ENCODE results near the gene AGK.
"Not testable (repeated sequence)": the region's sequence is repeated elsewhere in the genome, so short reads cannot be mapped to it uniquely, and the experiment has no call there.

Gene AGK

GRCh38 chr7:141590071-141590470, 38.9 kb downstream of the AGK start:
- no peak for DNase-seq

DNA sequence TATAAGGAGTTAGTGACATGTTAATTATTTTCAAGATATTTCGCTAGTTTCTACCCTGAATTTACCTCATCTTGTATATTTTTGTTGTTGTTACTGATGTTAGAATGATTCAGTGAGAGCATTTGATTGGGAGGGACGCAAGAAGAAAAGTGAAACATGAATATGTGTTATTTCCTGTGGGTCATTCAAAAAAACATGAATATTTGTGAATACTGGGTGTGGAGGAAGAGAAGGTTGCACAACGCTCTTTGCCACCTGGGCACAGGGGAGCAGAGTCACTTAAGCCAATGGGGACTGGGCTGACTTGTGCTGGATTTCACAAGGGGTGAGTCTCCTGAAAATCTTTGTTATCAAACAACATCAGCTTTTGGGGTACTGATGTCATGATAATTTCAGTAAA, 39.5 kb downstream of the AGK start:
- DNase-seq, result peak; percentile 7

DNA sequence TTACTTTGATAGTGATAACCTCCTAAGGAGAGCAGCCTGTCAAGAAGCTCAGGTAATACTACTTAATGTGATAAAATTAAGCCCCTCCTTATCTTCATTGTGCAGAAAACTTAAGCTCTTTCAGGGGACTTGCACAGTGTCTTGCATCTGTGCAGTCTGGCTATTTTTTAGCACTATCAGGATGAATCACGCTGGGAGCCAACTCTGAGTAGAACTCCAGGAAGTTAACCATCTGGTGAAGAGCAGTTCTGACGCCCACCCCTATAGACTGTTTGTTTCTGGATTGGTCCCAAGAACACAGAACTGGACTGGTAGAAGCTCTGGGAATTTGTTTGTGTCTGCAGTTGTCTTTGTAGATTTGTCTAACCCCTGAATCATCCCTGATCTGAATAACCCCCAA, 41.9 kb downstream of the AGK start:
- no peak for DNase-seq

DNA sequence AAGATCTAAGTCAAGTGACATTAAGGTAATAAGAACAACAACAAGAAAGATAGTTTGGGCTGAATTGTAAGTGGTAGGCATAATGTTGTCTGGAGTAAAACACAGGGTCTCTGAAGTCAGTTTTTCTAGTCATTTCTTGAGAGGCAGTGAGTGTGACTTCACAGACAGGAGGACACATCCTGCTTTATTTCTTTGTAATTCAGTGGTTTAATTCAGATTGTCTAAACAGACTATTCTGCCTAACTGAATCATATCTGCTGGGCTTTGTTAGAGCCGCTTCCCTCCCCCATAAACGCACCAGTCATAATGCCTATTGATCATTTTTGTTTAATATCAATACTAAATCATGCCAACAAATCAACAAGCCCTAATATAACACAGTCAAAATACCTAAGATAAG, 46.8 kb downstream of the AGK start:
- no peak for DNase-seq

DNA sequence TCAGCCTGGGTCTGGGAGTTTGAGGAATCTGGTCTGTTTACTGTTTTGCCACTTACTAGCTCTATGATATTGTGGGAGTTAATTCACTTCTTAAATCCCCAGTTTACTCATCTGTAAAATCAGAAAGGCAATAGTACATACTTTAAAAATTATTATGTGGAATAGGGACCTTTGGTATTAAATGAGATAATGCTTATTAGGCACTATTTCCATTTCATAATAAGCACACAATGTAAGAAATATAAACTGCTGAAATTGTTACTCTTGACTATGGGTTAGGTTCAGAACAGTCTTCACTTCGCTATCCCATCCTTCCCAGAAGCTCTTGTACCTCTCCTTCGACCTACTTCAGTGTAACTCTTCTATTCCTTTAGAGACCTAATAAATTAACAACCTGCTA, 47.2 kb downstream of the AGK start:
- DNase-seq, result no peak

GRCh38 chr7:141600168-141601006, 49.2 kb downstream of the AGK start:
- DNase-seq, result no peak

DNA sequence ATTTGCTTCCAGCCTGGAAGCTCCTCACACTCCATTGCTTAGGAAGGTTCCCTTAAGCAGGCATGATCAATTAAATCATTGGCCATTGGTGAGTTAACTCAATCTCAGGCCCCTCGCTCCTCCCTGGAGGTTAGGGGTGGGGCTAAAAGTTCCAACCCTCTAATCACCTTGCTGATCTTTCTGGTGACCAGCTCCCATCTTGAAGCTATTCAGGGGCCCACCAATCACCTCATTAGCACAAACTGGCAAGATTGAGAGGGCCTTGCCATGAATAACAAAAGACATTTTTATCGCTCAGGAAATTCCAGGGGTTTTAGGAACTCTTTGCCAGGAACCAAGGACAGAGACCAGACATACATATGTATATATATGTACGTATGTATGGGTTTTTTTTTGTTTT, 58.4 kb downstream of the AGK start:
- DNase-seq, result no peak

GRCh38 chr7:141610671-141611070, 59.5 kb downstream of the AGK start:
- DNase-seq, result no peak

- no peak for DNase-seq
Observed at GRCh38 chr7:141612861-141613260, 61.7 kb downstream of the AGK start.

- no peak for DNase-seq
Observed at GRCh38 chr7:141617280-141617679, 66.1 kb downstream of the AGK start.

GRCh38 chr7:141619745-141620144, 68.5 kb downstream of the AGK start:
- DNase-seq, result no peak

GRCh38 chr7:141624763-141625162, 73.6 kb downstream of the AGK start:
- no peak for DNase-seq

DNA sequence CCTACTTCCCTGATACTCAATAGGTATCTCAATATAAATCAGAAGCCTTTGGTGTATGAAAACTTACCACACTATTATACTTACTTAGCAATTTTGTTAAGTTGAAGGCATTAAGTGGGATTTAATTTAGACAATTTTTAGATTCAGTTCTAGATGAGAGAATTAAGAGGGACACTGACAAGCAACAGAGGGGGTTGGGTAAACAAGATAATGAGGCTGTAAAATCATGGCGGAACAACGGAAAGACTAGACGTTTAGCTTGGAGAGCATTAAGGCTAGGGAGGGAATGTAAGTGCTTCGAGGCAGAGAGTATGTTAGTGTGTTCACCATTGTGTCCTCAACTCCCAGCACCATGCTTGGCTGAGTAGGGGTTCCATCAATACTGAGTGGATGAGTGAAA, 79.4 kb downstream of the AGK start:
- no peak for DNase-seq

GRCh38 chr7:141631525-141631924, 80.3 kb downstream of the AGK start:
- no peak for DNase-seq

- DNase-seq, result no peak
Observed at GRCh38 chr7:141634065-141634464, 82.9 kb downstream of the AGK start.

DNA sequence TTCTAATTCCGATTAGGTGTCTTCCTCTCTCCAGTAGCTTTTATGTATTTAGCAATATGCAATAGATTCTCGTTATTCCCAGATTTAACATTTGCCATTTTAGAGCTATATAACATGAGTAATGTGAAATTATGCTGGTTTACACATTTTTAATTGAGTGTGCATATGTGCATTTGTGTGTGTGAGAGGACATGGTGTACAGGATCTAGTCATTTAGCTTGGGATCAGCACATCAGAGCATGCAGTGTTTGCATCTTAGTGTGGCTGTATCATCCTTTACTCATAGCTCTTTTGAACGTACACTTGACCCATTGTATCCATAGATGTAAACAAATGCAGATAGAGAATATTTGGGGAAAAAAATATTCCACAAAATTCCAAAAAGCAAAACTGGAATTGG, 84.8 kb downstream of the AGK start:
- DNase-seq, result no peak

DNA sequence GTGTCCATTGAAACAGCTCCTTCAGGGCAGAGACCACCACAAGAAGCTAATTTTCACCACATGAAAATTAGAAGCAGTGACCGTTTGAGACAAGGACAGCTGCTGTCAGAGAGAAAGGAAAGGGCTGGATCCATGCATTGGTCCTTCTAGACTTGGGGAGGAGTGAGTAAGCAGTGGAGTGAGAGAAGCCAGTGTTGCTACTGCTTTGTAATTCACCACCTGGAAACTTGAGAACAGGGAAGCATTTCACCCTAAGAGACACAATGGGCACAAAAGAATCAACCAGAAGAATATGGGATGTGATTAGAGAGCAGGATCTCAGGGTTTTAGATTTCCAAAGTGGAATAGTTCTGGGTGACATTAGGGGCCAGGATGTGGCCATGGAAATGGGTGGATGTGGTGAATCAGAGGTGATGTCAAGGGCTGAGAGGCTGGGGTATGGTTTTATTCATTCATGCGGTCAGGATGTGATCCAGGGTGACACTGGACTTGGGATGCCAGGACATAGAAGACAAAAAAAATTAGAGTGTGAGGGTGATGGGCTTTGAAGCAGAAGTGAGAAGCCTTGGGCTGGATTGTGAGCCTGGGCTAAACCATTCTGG, 89.1 kb downstream of the AGK start:
- no peak for DNase-seq

- no peak for DNase-seq
Observed at GRCh38 chr7:141641876-141642275, 90.7 kb downstream of the AGK start.

- DNase-seq, result no peak
Observed at GRCh38 chr7:141645188-141645587, 94.0 kb downstream of the AGK start.

DNA sequence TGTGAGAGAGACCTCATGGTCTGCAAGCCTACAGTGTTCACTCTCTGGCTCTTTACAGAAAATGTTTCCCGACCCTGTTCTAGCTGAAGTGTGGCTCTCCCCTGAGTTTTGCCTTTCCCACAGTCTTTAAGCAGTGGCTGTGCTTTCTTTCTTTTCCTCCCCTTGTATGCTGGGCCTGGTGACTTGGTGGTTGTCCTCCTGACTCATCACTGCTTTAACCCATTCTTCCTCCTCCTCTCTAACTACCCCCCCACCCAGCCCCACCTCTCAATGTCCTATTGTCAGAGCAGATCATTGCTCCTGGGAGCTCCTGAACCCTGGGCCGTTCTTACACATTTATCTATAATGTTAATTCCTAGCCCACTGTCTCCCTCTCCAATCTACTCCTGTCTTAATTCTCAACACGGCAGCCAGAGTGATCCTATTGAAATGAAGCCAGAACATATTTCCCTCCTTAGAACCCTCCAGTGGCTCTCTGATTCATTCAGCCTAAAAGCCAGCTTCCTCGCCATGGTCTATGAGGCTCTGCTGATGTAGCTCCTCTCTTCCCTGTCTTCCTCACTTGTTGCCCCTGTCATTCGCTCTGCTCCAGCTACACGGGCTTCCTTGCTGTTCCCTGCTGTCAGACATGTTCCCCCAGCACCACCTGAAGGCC, 95.7 kb downstream of the AGK start:
- DNase-seq, result no peak

GRCh38 chr7:141647701-141648100, 96.5 kb downstream of the AGK start:
- DNase-seq, result not testable (repeated sequence)

DNA sequence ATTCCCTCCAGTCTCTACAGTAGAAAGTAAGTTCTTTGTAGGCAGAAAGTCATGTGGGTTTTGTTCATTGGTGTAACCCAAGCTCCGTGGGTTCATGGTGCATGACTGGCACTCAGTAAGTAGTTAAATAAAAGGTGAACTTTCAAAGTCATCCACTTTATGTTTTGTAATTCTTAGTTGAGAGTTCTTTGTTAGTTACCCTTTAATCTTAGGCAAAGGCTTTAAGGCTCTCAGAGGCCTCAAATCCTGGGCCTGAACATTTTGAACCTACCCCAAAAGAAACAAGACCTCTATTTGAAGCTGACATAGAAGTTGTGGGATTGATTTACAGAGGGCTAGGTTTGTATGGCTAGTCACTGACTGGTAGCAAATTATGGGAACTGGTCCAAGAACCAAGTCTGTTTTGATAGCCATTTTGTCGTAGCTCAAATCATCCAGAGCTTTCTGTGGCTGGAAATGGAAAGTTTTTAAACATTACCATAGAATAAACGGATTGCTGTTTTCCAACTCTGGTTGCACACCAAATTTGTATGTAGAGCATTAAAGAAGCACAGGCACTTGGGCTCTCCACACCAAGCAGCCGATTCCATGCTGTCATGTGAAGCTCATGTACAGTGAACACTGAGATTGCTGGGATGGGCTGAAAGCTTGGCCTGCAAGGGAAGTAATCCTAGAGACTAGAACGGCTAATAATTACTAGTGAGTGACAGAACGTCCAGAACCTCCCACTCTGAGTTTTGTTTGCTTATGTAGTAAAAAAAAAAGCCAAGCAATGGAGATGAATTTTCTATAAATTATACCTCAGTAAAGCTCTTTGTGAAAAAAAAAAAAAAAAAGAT, 97.3 kb downstream of the AGK start:
- no peak for DNase-seq

- DNase-seq, result no peak
Observed at GRCh38 chr7:141649137-141649864, 98.1 kb downstream of the AGK start.

Measured in activated CD4-positive, alpha-beta T cell treated with anti-CD3 and anti-CD28 coated beads, Interleukin-2, Interleukin-6, amounts not matched to agents 100 ng/mL and 50 ng/mL, durations not matched to agents 16 hours and 8 hours (primary cell).